Glutamatergic neuron (in vitro differentiated cells): ENCODE data around the gene KCND1. TPM values are rescaled to one million over a fixed set of nuclear protein-coding genes. Genes with fewer than 3 reads are reported as not detected.

Source experiments
- DNase-seq: peaks from one replicate; pipeline ENCODE4 v3.0.0; 2022
- H3K27ac Mint-ChIP-seq: one replicate; pipeline ENCODE4 v1.8.0; 2020; ENCODE audit warnings: mild to moderate bottlenecking, mixed read lengths, inconsistent platforms; ENCODE audit not compliant: unreplicated experiment
- H3K27me3 Mint-ChIP-seq: one replicate; pipeline ENCODE4 v1.8.0; 2020; ENCODE audit warnings: mild to moderate bottlenecking, moderate library complexity, mixed read lengths, inconsistent platforms; ENCODE audit not compliant: unreplicated experiment
- H3K36me3 Mint-ChIP-seq: one replicate; pipeline ENCODE4 v1.8.0; 2020; ENCODE audit warnings: mild to moderate bottlenecking, mixed read lengths, inconsistent platforms; ENCODE audit not compliant: unreplicated experiment
- H3K4me1 Mint-ChIP-seq: one replicate; pipeline ENCODE4 v1.8.0; 2020; ENCODE audit warnings: mild to moderate bottlenecking, low read depth, mixed read lengths, inconsistent platforms; ENCODE audit not compliant: unreplicated experiment
- H3K4me3 Mint-ChIP-seq: one replicate; pipeline ENCODE4 v1.8.0; 2020; ENCODE audit warnings: mild to moderate bottlenecking, mixed read lengths, inconsistent platforms; ENCODE audit not compliant: unreplicated experiment
- H3K9me3 Mint-ChIP-seq: one replicate; pipeline ENCODE4 v1.8.0; 2020; ENCODE audit warnings: mild to moderate bottlenecking, moderate library complexity, mixed read lengths, inconsistent platforms; ENCODE audit not compliant: unreplicated experiment
- CTCF ChIP-seq: fragments of 200-600 bp; sonication (generic); IDR thresholded peaks from one replicate; pipeline ENCODE4 v1.5.0; 2021; ENCODE audit not compliant: partially characterized antibody, unreplicated experiment
- total RNA-seq: library from RNA; stranded (reverse); fragmentation: NEBNext Ultra II Directional; extraction: Animal tissue kit (Norgen Biotek cat#: 25700); gene quantifications from one replicate; pipeline ENCODE4 v1.2.1, GENCODE V29; 2021; ENCODE audit not compliant: unreplicated experiment

The KCND1 gene
- total RNA-seq, 1 donor from 2014 or later, result 7.2 TPM

- H3K4me3 Mint-ChIP-seq, result peak overlapping the region; percentile 89
- DNase-seq, result peak; percentile 85
- peak overlapping the region; percentile 46 for H3K27ac Mint-ChIP-seq
- H3K27me3 Mint-ChIP-seq, result peaks cover 5% of the 10 kb centered on the region
- no peaks in the 10 kb centered on the region for H3K36me3 Mint-ChIP-seq
- H3K4me1 Mint-ChIP-seq, result peaks cover 15% of the 10 kb centered on the region
- peak; percentile 93 for TF ChIP-seq CTCF
- H3K9me3 Mint-ChIP-seq, result peaks cover 6% of the 10 kb centered on the region
Measured at GRCh38 chrX:48917139-48918001, 54.3 kb downstream of the KCND1 start.

DNA sequence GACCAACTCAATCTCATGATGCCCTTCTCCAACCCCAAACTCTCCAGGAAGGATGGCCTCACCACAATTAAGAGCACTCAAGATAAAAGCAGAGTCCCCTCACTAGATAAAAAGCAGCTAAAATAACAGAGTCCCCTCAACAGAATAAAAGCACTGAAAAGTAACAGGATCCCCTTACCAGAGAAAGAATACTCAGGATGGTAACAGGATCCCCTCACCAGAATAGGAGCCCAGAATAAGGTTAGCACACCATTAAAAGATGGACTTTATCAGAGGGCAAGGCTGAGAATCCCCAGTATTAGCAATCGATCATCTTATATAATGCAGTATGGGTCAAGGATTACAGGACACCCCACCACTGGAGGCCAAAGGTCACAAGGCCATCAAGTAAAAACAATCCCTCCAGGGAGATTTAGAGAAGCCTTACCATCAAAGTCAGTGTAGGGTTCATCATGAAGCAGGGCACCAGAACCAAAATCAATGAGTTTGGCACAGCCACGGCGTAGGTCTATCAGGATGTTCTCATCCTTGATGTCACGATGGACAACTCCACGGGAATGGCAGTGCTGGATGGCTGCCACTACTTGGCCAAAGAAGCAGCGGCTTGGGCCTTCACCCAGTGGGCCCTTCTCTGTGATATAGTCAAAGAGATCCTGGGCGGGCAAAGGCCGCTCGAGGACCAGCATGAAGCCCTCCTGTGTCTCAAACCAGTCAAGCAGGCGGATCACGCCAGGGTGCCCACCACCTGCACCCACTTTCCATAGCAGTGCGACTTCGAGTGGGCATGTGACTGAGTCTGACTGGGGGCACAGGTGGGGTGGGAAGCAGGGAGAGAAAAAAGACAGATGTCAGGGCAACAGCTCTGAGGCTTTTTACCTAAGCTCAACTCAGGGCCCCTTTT is 56.8 kb downstream of the KCND1 start:
- peaks cover 12% of the 10 kb centered on the region for H3K27me3 Mint-ChIP-seq
- no peak for TF ChIP-seq CTCF
- peaks cover 3% of the 10 kb centered on the region for H3K9me3 Mint-ChIP-seq
- H3K27ac Mint-ChIP-seq, result no peak overlapping the region
- no peaks in the 10 kb centered on the region for H3K36me3 Mint-ChIP-seq
- peaks cover 11% of the 10 kb centered on the region for H3K4me1 Mint-ChIP-seq
- no peak overlapping the region for H3K4me3 Mint-ChIP-seq
- DNase-seq, result no peak

DNA sequence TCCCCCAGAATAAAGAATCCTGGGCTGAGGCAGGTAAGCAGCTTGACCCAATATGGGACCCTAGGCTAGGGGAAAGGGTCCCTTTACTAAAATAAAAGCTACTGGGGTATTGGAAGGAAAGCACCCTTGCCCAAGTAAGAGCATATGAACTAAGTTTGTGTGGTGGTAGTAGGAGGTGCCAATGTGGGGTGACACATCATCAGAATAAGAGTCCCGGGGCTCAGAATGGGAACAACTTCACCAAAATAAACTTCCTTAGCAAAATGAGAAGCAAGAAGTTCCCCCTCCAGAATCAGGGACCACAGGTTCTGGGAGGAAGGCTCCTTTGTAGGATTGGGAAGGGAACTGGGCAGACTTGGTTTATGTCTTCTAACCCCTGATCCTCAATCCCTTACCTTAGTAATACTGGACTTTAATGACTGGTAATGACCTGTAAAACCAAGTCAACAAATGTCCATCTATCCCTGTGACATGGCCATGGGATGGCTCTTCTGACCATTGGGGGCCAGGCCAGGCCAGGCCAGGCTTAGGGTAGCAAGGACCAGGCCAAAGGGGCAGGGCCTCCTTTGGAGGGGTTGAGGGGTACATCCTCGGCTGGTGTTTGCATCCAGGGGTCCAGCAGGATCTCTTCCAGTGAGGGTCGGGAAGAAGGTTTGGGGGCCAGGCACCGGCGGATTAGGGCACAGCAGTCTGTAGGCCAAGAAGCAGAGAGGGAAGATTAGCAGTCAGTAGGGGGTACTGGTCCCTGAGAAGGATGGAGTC is 57.9 kb downstream of the KCND1 start:
- Mint-ChIP-seq H3K4me3 (no peak overlapping the region), H3K27ac (no peak overlapping the region)

More for the DNA sequence above, 57.9 kb downstream of the KCND1 start:
- peaks cover 7% of the 10 kb centered on the region for H3K4me1 Mint-ChIP-seq
- peaks cover 3% of the 10 kb centered on the region for H3K9me3 Mint-ChIP-seq
- peaks cover 11% of the 10 kb centered on the region for H3K27me3 Mint-ChIP-seq
- no peak for TF ChIP-seq CTCF
- no peaks in the 10 kb centered on the region for H3K36me3 Mint-ChIP-seq
- DNase-seq, result no peak
